ENCODE data around the gene EPS15. TPM values are rescaled to one million over a fixed set of nuclear protein-coding genes. Genes with fewer than 3 reads are reported as not detected.

EPS15 gene
- total and polyA plus RNA-seq, 2 experiments from 2014 or later = 31.0 to 76.5 TPM

DNA sequence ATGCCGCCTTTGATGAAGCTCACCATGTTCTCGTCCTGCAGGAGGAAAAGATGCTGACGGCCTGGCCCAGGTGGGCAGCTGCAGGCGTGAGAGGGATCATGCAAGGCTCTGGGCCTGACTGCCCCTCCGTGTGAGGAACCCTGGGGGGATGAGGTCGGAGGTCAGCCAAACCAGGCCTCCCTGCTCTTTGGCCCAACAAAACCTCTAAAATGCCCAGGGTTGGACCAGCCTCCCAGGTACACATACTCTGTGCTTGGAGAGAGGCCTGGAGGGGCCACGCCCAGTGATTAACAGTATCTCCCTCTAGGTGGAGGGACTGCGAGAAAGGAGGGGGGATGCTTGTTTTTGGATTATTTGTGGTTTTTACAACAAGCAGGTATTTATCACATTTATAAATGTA lies 209.8 kb downstream of the EPS15 start (continued):
- TF ChIP-seq, protein P1, sequence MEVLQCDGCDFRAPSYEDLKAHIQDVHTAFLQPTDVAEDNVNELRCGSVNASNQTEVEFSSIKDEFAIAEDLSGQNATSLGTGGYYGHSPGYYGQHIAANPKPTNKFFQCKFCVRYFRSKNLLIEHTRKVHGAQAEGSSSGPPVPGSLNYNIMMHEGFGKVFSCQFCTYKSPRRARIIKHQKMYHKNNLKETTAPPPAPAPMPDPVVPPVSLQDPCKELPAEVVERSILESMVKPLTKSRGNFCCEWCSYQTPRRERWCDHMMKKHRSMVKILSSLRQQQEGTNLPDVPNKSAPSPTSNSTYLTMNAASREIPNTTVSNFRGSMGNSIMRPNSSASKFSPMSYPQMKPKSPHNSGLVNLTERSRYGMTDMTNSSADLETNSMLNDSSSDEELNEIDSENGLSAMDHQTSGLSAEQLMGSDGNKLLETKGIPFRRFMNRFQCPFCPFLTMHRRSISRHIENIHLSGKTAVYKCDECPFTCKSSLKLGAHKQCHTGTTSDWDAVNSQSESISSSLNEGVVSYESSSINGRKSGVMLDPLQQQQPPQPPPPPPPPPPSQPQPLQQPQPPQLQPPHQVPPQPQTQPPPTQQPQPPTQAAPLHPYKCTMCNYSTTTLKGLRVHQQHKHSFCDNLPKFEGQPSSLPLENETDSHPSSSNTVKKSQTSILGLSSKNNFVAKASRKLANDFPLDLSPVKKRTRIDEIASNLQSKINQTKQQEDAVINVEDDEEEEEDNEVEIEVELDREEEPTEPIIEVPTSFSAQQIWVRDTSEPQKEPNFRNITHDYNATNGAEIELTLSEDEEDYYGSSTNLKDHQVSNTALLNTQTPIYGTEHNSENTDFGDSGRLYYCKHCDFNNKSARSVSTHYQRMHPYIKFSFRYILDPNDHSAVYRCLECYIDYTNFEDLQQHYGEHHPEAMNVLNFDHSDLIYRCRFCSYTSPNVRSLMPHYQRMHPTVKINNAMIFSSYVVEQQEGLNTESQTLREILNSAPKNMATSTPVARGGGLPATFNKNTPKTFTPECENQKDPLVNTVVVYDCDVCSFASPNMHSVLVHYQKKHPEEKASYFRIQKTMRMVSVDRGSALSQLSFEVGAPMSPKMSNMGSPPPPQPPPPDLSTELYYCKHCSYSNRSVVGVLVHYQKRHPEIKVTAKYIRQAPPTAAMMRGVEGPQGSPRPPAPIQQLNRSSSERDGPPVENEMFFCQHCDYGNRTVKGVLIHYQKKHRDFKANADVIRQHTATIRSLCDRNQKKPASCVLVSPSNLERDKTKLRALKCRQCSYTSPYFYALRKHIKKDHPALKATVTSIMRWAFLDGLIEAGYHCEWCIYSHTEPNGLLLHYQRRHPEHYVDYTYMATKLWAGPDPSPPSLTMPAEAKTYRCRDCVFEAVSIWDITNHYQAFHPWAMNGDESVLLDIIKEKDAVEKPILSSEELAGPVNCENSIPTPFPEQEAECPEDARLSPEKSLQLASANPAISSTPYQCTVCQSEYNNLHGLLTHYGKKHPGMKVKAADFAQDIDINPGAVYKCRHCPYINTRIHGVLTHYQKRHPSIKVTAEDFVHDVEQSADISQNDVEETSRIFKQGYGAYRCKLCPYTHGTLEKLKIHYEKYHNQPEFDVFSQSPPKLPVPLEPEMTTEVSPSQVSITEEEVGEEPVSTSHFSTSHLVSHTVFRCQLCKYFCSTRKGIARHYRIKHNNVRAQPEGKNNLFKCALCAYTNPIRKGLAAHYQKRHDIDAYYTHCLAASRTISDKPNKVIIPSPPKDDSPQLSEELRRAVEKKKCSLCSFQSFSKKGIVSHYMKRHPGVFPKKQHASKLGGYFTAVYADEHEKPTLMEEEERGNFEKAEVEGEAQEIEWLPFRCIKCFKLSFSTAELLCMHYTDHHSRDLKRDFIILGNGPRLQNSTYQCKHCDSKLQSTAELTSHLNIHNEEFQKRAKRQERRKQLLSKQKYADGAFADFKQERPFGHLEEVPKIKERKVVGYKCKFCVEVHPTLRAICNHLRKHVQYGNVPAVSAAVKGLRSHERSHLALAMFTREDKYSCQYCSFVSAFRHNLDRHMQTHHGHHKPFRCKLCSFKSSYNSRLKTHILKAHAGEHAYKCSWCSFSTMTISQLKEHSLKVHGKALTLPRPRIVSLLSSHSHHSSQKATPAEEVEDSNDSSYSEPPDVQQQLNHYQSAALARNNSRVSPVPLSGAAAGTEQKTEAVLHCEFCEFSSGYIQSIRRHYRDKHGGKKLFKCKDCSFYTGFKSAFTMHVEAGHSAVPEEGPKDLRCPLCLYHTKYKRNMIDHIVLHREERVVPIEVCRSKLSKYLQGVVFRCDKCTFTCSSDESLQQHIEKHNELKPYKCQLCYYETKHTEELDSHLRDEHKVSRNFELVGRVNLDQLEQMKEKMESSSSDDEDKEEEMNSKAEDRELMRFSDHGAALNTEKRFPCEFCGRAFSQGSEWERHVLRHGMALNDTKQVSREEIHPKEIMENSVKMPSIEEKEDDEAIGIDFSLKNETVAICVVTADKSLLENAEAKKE (CRISPR knock-in tag; IDR thresholded peaks at IDR 0.05) = no peak
- TF ChIP-seq POLR2AphosphoS5 (IDR thresholded peaks at IDR 0.05; ENCODE audit: low read depth) (no peak), NANOG (IDR thresholded peaks at IDR 0.05; ENCODE audit: borderline replicate concordance) (no peak), EZH2phosphoT487 (IDR thresholded peaks at IDR 0.05; ENCODE audit: unreplicated experiment) (no peak), STAT1 (IDR thresholded peaks at IDR 0.05; ENCODE audit: unreplicated experiment) (no peak), JUNB (IDR thresholded peaks at IDR 0.05; ENCODE audit: unreplicated experiment) (no peak), ZNF114 (CRISPR knock-in tag; IDR thresholded peaks at IDR 0.05) (no peak)

- Mint-ChIP-seq H3K9me3 (no peaks in the 10 kb centered on the region), H3K27ac (no peak overlapping the region), H3K4me3 (no peak overlapping the region), H3K4me1 (peaks cover 4% of the 10 kb centered on the region; the same call in 2 of the 3 replicates), H3K27me3 (ENCODE audit: insufficient read depth, low read depth, poor library complexity) (peaks cover 11% of the 10 kb centered on the region), H3K36me3 (ENCODE audit: low read depth) (no peaks in the 10 kb centered on the region)
- Histone ChIP-seq H3K9me2 (ENCODE audit: insufficient read depth) (no peaks in the 10 kb centered on the region), H3K4me1 (ENCODE audit: insufficient read depth) (no peaks in the 10 kb centered on the region), H3K79me2 (replicated peaks; ENCODE audit: insufficient read depth) (no peaks in the 10 kb centered on the region), H3K27me3 (ENCODE audit: insufficient read depth) (no peaks in the 10 kb centered on the region), H4K20me1 (replicated peaks; ENCODE audit: insufficient read depth) (no peaks in the 10 kb centered on the region), H3K4me3 (no peak overlapping the region), H3K4me2 (no peak overlapping the region), H3K36me3 (ENCODE audit: insufficient read depth) (no peaks in the 10 kb centered on the region), H3K27ac (ENCODE audit: low read depth) (no peak overlapping the region), H3F3A (replicated peaks; ENCODE audit: low read depth) (no peaks in the 10 kb centered on the region), H2AFZ (no peak overlapping the region)
- no peak for ATAC-seq
- DNase-seq (ENCODE audit: low spot score) = no peak
- TF ChIP-seq STAT1 (IDR thresholded peaks at IDR 0.05; ENCODE audit: unreplicated experiment) (no peak), CREB1 (CRISPR knock-in tag; IDR thresholded peaks at IDR 0.05; ENCODE audit: low read depth) (no peak), CTCF (conservative IDR thresholded peaks at IDR 0.05; ENCODE audit: low read depth in 2 of 2) (no peak), EZH2 (IDR thresholded peaks at IDR 0.05; ENCODE audit: low read depth, unreplicated experiment) (no peak)
These were observed 210.4 kb downstream of the EPS15 start for GRCh38 chr1:51308636-51309035.
